Thoracic aorta (tissue), 2 donors: ENCODE data around the gene NPTN. TPM values are rescaled to one million over a fixed set of nuclear protein-coding genes. Genes with fewer than 3 reads are reported as not detected.

Source experiments
- ATAC-seq: fragments of 150-250 bp; one replicate; pipeline ENCODE4 v1.8.0; 2017; ENCODE audit warnings: low read depth; ENCODE audit not compliant: insufficient number of reproducible peaks, low FRiP score
- DNase-seq: peaks from one replicate; pipeline ENCODE4 v3.0.0-alpha.2; 2020; ENCODE audit warnings: low spot score
- H3K27ac ChIP-seq, 2 donors: fragments of 200-600 bp; sonication (generic); 1 replicate in 1 of 2; 2 replicates in 1 of 2; pipeline ENCODE4 v1.5.1; 2016; ENCODE audit warnings: mild to moderate bottlenecking in 2 of 2, moderate library complexity in 2 of 2
- H3K27me3 ChIP-seq: fragments of 200-600 bp; sonication (generic); replicated peaks from 2 replicates; pipeline ENCODE4 v1.6.0; 2016; ENCODE audit warnings: mild to moderate bottlenecking; ENCODE audit not compliant: insufficient read depth
- H3K36me3 ChIP-seq: fragments of 200-600 bp; sonication (generic); one replicate; pipeline ENCODE4 v1.5.1; 2016
- H3K4me1 ChIP-seq, 2 donors: fragments of 200-600 bp; sonication (generic); 1 replicate in 1 of 2; 2 replicates in 1 of 2; pipeline versions ENCODE4 v1.5.1 to v1.6.0; 2016; ENCODE audit warnings: low read depth in 2 of 2, mild to moderate bottlenecking in 1 of 2; ENCODE audit not compliant: control insufficient read depth in 1 of 2
- H3K4me3 ChIP-seq: fragments of 200-600 bp; sonication (generic); 2 replicates; pipeline ENCODE4 v1.5.1; 2016; ENCODE audit warnings: mild to moderate bottlenecking
- H3K9me3 ChIP-seq: fragments of 200-600 bp; sonication (generic); 2 replicates; pipeline ENCODE4 v1.5.1; 2016
- CTCF ChIP-seq: fragments of 200-600 bp; sonication (generic); IDR thresholded peaks from one replicate; pipeline ENCODE4 v1.5.1; 2019; ENCODE audit warnings: antibody characterized with exemption
- total RNA-seq, 2 donors: library from RNA; depleted of rRNA; stranded (reverse); fragments of >200 nt; gene quantifications; one replicate each; pipeline versions ENCODE4 v1.1.0 to v1.2.3, GENCODE V29; 2016

Gene NPTN
- total RNA-seq, 2 donors from 2014 or later = 247 to 250 TPM

GRCh38 chr15:73679964-73680363 lies 46.8 kb upstream of the NPTN start:
- DNase-seq = no peak
- no peak for ATAC-seq
- Histone ChIP-seq H3K27ac (no peak overlapping the region), H3K27me3 (no peaks in the 10 kb centered on the region), H3K9me3 (no peaks in the 10 kb centered on the region), H3K4me1 (peaks cover 0 to 6% of the 10 kb centered on the region in 2 donors), H3K4me3 (no peak overlapping the region), H3K36me3 (no peaks in the 10 kb centered on the region)
- no peak for TF ChIP-seq CTCF

- Histone ChIP-seq H3K27ac (no peak overlapping the region), H3K4me3 (no peak overlapping the region), H3K27me3 (no peaks in the 10 kb centered on the region), H3K9me3 (no peaks in the 10 kb centered on the region), H3K36me3 (no peaks in the 10 kb centered on the region), H3K4me1 (peaks cover 0 to 6% of the 10 kb centered on the region in 2 donors)
- TF ChIP-seq CTCF = no peak
- DNase-seq (no peak), ATAC-seq (no peak)
Measured at GRCh38 chr15:73679180-73679579, 46.0 kb upstream of the NPTN start.

- ATAC-seq (no peak), DNase-seq (no peak)
- H3K27ac ChIP-seq = no peak overlapping the region
- H3K27me3 ChIP-seq = no peaks in the 10 kb centered on the region
- no peaks in the 10 kb centered on the region for H3K9me3 ChIP-seq
- no peak overlapping the region for H3K4me3 ChIP-seq
- H3K36me3 ChIP-seq = no peaks in the 10 kb centered on the region
- peaks cover 0 to 6% of the 10 kb centered on the region in 2 donors for H3K4me1 ChIP-seq
- TF ChIP-seq CTCF = no peak
Measured at GRCh38 chr15:73678498-73678897, 45.3 kb upstream of the NPTN start.

- Histone ChIP-seq H3K36me3 (no peaks in the 10 kb centered on the region), H3K27me3 (no peaks in the 10 kb centered on the region), H3K27ac (no peak overlapping the region), H3K9me3 (no peaks in the 10 kb centered on the region), H3K4me1 (peaks cover 0 to 6% of the 10 kb centered on the region in 2 donors), H3K4me3 (no peak overlapping the region)
- DNase-seq (no peak), ATAC-seq (no peak)
- TF ChIP-seq CTCF = no peak
Measured at GRCh38 chr15:73677733-73678132, 44.5 kb upstream of the NPTN start.

GRCh38 chr15:73677146-73677607 lies 44.0 kb upstream of the NPTN start:
- H3K9me3 ChIP-seq = no peaks in the 10 kb centered on the region
- H3K36me3 ChIP-seq = no peaks in the 10 kb centered on the region
- DNase-seq (no peak), ATAC-seq (peak; percentile 84)
- H3K4me3 ChIP-seq = no peak overlapping the region
- peaks cover 0 to 6% of the 10 kb centered on the region in 2 donors for H3K4me1 ChIP-seq
- no peaks in the 10 kb centered on the region for H3K27me3 ChIP-seq
- peak; percentile 91 for TF ChIP-seq CTCF
- no peak overlapping the region for H3K27ac ChIP-seq
